AG04449 (cell line): ENCODE results near the gene RBM39.

Source experiments
- CTCF ChIA-PET: fragments of 350-600 bp; formaldehyde crosslinking; extraction: SDS; loops from one replicate; lab custom pipeline; 2021; ENCODE audit warnings: antibody characterized with exemption; lab: Yijun Ruan, JAX
- POLR2A ChIA-PET: fragments of 400-600, 350-600 bp; formaldehyde crosslinking; extraction: SDS; loops from one replicate; lab custom pipeline; 2020; ENCODE audit warnings: antibody characterized with exemption, inconsistent platforms; lab: Yijun Ruan, JAX
- DNase-seq: peaks from one replicate; pipeline ENCODE4 v3.0.0-alpha.2; 2010; ENCODE audit warnings: low read depth, low spot score
- H3K4me3 ChIP-seq: 2 replicates; pipeline ENCODE4 v1.5.1; 2011; ENCODE audit warnings: low read depth, mild to moderate bottlenecking, control low read depth, low read length
- TF ChIP-seq, protein P1 (sequence below): IDR thresholded peaks from one replicate; pipeline ENCODE4 v1.5.1; 2011; ENCODE audit warnings: mild to moderate bottlenecking, moderate library complexity, low read length, control low read depth, inconsistent platforms; ENCODE audit not compliant: insufficient read depth; ENCODE audit errors: missing control alignments

Gene RBM39

DNA sequence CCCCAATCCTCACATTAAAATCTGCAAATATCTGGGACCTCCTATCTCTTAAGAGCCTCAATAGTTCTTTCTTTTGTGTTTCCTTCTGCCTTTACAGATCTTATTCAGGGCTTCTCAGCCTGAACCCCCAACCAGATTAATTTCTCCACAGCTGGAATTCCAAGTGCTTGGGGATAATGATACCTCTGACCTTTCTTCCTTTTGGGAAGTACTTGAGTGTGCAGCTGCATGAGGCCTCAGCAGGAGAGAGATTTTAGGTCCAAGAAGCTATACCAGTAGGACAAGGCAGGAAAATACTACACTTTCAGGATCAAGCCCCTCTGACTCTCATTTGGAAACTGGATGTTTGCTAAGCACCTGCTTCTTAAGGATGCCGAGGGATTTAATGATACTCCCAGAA, 32.3 kb upstream of the RBM39 start:
- POLR2A ChIA-PET = no interaction called here

GRCh38 chr20:35773154-35773751, 31.2 kb upstream of the RBM39 start:
- CTCF ChIA-PET = no interaction called here
- TF ChIP-seq, protein P1, sequence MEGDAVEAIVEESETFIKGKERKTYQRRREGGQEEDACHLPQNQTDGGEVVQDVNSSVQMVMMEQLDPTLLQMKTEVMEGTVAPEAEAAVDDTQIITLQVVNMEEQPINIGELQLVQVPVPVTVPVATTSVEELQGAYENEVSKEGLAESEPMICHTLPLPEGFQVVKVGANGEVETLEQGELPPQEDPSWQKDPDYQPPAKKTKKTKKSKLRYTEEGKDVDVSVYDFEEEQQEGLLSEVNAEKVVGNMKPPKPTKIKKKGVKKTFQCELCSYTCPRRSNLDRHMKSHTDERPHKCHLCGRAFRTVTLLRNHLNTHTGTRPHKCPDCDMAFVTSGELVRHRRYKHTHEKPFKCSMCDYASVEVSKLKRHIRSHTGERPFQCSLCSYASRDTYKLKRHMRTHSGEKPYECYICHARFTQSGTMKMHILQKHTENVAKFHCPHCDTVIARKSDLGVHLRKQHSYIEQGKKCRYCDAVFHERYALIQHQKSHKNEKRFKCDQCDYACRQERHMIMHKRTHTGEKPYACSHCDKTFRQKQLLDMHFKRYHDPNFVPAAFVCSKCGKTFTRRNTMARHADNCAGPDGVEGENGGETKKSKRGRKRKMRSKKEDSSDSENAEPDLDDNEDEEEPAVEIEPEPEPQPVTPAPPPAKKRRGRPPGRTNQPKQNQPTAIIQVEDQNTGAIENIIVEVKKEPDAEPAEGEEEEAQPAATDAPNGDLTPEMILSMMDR = no peak
- peak overlapping the region; percentile 83 for H3K4me3 ChIP-seq
- DNase-seq = no peak
- POLR2A ChIA-PET = interaction anchor here (0.6 to 2.6 kb wide), 2 partner anchors 15 to 31 kb away, joined by 3 to 26 read pairs; partner anchors contain the start of gene RBM39

More for the DNA sequence above, 32.3 kb upstream of the RBM39 start:
- TF ChIP-seq, protein P1 = no peak
- DNase-seq = no peak
- CTCF ChIA-PET = no interaction called here
- H3K4me3 ChIP-seq = no peak overlapping the region

- TF ChIP-seq, protein P1 = no peak
- CTCF ChIA-PET = interaction anchor here (0.6 to 1.9 kb wide), 4 partner anchors 9 to 316 kb away, joined by 3 to 6 read pairs (median 4); no protein-coding TSS in a partner anchor
- peak overlapping the region; percentile 83 for H3K4me3 ChIP-seq
- no peak for DNase-seq
- POLR2A ChIA-PET = interaction anchor here (0.5 to 2.6 kb wide), 4 partner anchors 14 to 112 kb away, joined by 3 to 26 read pairs (median 4); partner anchors contain the start of gene RBM39
Measured at GRCh38 chr20:35772563-35773058, 30.6 kb upstream of the RBM39 start.

DNA sequence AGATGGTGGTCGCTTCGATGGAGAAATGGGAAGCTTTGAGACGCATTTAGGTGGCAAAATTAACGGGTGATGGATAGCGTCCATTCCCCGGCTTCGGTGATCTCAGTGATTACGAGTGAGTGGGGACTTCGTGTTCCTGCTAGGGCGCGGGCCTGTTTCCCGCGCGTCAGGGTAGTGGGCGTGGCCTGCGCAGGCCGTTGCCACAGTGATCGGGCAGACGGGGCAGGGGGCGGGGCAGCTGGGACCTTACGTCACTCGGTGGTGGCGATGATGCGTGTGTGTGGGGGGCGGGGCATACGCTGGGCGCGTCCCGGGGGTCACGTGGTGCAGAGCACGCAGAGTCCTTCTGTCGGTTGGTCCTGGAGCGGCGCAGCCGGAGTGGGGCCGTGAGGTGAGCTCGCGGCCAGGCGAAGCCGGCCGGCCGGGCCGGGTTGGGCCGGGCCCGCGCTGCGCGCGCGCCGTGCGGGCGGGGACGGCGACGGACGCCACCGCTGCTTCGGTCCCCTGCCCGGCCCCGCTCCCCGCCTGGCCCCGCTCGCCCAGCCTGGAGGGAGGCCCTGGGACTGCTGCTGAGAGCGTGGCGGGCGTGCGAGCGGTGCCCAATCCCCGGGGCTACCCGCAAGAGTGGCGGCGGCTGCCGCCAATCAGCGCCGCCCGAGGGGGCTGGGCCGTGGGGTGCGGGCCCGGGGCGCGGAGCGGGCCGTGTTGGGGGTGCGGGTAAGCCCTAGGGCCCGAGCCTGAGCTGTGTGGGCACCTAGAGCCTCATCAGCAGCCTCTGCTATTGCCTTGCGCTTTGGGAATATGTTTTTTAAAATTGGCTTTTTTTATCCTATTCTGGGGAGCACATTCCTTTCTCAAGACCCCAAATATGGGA, 29.9 kb upstream of the RBM39 start, which contains the start of gene PHF20:
Gene PHF20, plus strand, starts transcription at position 327 of the 874 bp plus-strand sequence. CDS start 29,508 bp downstream, outside the sequence.
- ChIA-PET POLR2A (interaction anchor here (0.5 to 2.6 kb wide), 7 partner anchors 12 to 182 kb away, joined by 3 to 26 read pairs (median 4); partner anchors contain the start of genes RBM39 and SCAND1), CTCF (interaction anchor here (0.6 to 1.9 kb wide), 6 partner anchors 10 to 316 kb away, joined by 3 to 6 read pairs (median 4); no protein-coding TSS in a partner anchor)

GRCh38 chr20:35771367-35771688, 29.3 kb upstream of the RBM39 start:
- H3K4me3 ChIP-seq = peak overlapping the region; percentile 83
- TF ChIP-seq, protein P1 = no peak
- POLR2A ChIA-PET = interaction anchor here (0.6 to 2.6 kb wide), 5 partner anchors 12 to 183 kb away, joined by 3 to 26 read pairs (median 4); partner anchors contain the start of genes RBM39 and SCAND1
- CTCF ChIA-PET = interaction anchor here (0.8 to 1.9 kb wide), 3 partner anchors 16 to 183 kb away, joined by 4 to 6 read pairs (median 4); no protein-coding TSS in a partner anchor
- no peak for DNase-seq

More for the DNA sequence above, 29.9 kb upstream of the RBM39 start, which contains the start of gene PHF20:
- peak; percentile 80 for DNase-seq
- H3K4me3 ChIP-seq = peak within 1 kb of the TSS; percentile 83
- TF ChIP-seq, protein P1 = no peak
